ENCODE data around the gene SPRN.
"Not testable (repeated sequence)": the region's sequence is repeated elsewhere in the genome, so short reads cannot be mapped to it uniquely, and the experiment has no call there.

SPRN gene

DNA sequence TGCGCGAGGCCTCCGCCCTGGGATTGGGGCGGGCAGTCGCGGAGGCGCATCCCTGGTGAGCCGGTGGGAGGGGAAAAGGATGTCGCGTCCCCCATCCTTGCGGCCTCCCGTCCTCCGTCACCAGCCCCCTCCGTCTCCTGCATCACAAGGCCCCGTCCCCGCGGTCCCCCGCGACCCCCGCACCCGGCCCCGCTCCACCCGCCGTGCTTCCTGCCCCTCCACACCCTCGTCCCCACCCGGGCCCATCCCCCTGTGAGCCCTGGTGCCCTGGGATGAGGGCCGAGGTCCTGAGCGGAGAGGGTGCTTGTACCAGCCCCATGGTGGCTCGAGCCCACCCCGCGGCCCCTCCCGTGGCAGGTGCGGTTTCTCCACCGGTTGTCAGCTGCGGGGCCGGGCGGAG, at the start of gene SPRN:
Gene SPRN (minus strand): TSS at position 25 of the 400 bp plus-strand sequence. CDS start 944 bp downstream, outside the sequence.
- DNase-seq (ENCODE audit: low read depth); H3K4me3 ChIP-seq (ENCODE audit: control insufficient read depth, low read depth, low read length): not testable (repeated sequence)

- TF ChIP-seq, protein P1, sequence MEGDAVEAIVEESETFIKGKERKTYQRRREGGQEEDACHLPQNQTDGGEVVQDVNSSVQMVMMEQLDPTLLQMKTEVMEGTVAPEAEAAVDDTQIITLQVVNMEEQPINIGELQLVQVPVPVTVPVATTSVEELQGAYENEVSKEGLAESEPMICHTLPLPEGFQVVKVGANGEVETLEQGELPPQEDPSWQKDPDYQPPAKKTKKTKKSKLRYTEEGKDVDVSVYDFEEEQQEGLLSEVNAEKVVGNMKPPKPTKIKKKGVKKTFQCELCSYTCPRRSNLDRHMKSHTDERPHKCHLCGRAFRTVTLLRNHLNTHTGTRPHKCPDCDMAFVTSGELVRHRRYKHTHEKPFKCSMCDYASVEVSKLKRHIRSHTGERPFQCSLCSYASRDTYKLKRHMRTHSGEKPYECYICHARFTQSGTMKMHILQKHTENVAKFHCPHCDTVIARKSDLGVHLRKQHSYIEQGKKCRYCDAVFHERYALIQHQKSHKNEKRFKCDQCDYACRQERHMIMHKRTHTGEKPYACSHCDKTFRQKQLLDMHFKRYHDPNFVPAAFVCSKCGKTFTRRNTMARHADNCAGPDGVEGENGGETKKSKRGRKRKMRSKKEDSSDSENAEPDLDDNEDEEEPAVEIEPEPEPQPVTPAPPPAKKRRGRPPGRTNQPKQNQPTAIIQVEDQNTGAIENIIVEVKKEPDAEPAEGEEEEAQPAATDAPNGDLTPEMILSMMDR (IDR thresholded peaks at IDR 0.05; ENCODE audit: control insufficient read depth, insufficient read depth, low read depth, low read length, missing control alignments) = no peak
- DNase-seq (ENCODE audit: low read depth) = no peak
Observed at GRCh38 chr10:133474027-133474426, 49.6 kb upstream of the SPRN start.

GRCh38 chr10:133473270-133473669, 48.8 kb upstream of the SPRN start:
- TF ChIP-seq, protein P1 (IDR thresholded peaks at IDR 0.05; ENCODE audit: control insufficient read depth, insufficient read depth, low read depth, low read length, missing control alignments) = no peak
- no peak overlapping the region for H3K4me3 ChIP-seq (ENCODE audit: control insufficient read depth, low read depth, low read length)
- DNase-seq (ENCODE audit: low read depth) = no peak

More at GRCh38 chr10:133474027-133474426, 49.6 kb upstream of the SPRN start:
- H3K4me3 ChIP-seq (ENCODE audit: control insufficient read depth, low read depth, low read length) = no peak overlapping the region

DNA sequence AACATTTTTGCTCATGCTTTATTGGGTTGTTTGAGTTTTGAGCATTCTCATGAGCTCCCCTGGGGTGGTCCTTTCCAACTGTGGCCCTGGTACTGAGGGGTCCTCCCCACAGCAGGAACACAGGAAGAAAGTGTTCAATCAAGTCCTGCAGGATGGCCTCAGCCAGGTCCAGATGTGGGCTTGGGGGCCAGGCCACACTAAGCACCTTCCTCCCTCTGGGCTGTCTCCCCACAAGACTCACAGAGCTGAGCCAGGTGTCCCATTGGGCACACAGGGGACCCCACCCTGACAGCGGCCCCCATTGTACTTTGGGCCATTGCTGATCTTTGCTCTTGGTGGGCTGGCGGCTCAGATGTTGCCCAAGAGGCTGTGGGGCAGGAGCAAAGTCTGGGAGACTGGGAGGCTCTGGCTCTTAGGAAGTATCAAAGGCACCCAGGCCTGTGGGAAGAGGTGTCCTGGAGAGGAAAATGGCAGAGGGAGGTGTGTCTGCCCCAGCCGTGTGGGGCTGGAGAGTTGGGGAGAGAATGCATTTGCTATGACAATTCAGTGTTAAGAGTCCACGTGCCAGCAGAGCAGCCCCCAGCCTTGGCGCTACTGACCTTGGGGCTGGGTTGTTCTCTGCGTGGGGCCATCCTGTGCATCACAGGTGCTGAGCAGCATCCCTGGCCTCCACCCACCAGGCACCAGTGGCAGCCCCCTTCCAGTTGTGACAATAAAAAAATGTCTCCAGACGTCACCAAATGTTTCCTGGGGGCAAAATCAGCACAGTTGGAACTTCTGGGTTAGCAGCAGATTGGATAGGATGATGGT, 47.1 kb upstream of the SPRN start:
- H3K4me3 ChIP-seq (ENCODE audit: control insufficient read depth, low read depth, low read length) = no peak overlapping the region
- DNase-seq (ENCODE audit: low read depth) = no peak
- TF ChIP-seq, protein P1 (IDR thresholded peaks at IDR 0.05; ENCODE audit: control insufficient read depth, insufficient read depth, low read depth, low read length, missing control alignments) = no peak

- not testable (repeated sequence) for DNase-seq (ENCODE audit: low read depth); H3K4me3 ChIP-seq (ENCODE audit: control insufficient read depth, low read depth, low read length)
Observed at GRCh38 chr10:133469205-133469604, 44.8 kb upstream of the SPRN start.

- no peak overlapping the region for H3K4me3 ChIP-seq (ENCODE audit: control insufficient read depth, low read depth, low read length)
- DNase-seq (ENCODE audit: low read depth) = no peak
- TF ChIP-seq, protein P1 (IDR thresholded peaks at IDR 0.05; ENCODE audit: control insufficient read depth, insufficient read depth, low read depth, low read length, missing control alignments) = no peak
Observed at GRCh38 chr10:133467286-133467911, 43.0 kb upstream of the SPRN start.

- H3K4me3 ChIP-seq (ENCODE audit: control insufficient read depth, low read depth, low read length) = no peak overlapping the region
- no peak for DNase-seq (ENCODE audit: low read depth)
- TF ChIP-seq, protein P1 (IDR thresholded peaks at IDR 0.05; ENCODE audit: control insufficient read depth, insufficient read depth, low read depth, low read length, missing control alignments) = no peak
Observed at GRCh38 chr10:133466683-133467275, 42.4 kb upstream of the SPRN start.

Measured in AG09309 (cell line).